OCI-LY3 (cell line): Measurements from ENCODE around the gene SIPA1L2.

Experiments
- H2AFZ ChIP-seq: fragments of 200-600, 300-600 bp; shearing (Covaris generic); 2 replicates; pipeline ENCODE4 v1.6.0; 2014; ENCODE audit warnings: antibody characterized with exemption, low read depth, low read length
- H3K27ac ChIP-seq: fragments of 200-600, 300-600 bp; sonication (generic); 2 replicates; pipeline ENCODE4 v1.5.1; 2014; ENCODE audit warnings: mild to moderate bottlenecking, low read length, moderate library complexity, mixed read lengths
- H3K27me3 ChIP-seq: fragments of 200-600, 300-600 bp; sonication (generic); 2 replicates; pipeline ENCODE4 v1.6.1; 2014; ENCODE audit warnings: low read depth, low read length, mixed read lengths
- H3K36me3 ChIP-seq: fragments of 200-600, 300-600 bp; sonication (generic); replicated peaks from 2 replicates; pipeline ENCODE3; 2014; ENCODE audit warnings: low read depth, low read length, mixed read lengths
- H3K4me1 ChIP-seq: fragments of 300-600, 200-600 bp; sonication (generic); 2 replicates; pipeline ENCODE4 v1.6.1; 2014; ENCODE audit warnings: low read length, mixed read lengths
- H3K4me2 ChIP-seq: fragments of 200-600, 300-600 bp; sonication (generic); 2 replicates; pipeline ENCODE4 v1.6.1; 2014; ENCODE audit warnings: low read length, mixed read lengths
- H3K4me3 ChIP-seq: fragments of 300-600, 200-600 bp; sonication (generic); 2 replicates; pipeline ENCODE4 v1.5.1; 2014; ENCODE audit warnings: antibody characterized with exemption, mild to moderate bottlenecking, low read length, moderate library complexity
- H3K79me2 ChIP-seq: fragments of 300-600, 200-600 bp; shearing (Covaris generic); 2 replicates; pipeline ENCODE4 v1.6.1; 2014; ENCODE audit warnings: mild to moderate bottlenecking, low read length, mixed read lengths
- H3K9ac ChIP-seq: fragments of 300-600, 200-600 bp; shearing (Covaris generic); 2 replicates; pipeline ENCODE4 v1.6.0; 2014; ENCODE audit warnings: mild to moderate bottlenecking, low read length, moderate library complexity
- H3K9me3 ChIP-seq: fragments of 200-600, 300-600 bp; shearing (Covaris generic); 2 replicates; pipeline ENCODE4 v1.6.1; 2014; ENCODE audit warnings: low read length, mixed read lengths; ENCODE audit not compliant: insufficient read depth
- H4K20me1 ChIP-seq: fragments of 200-600, 300-600 bp; sonication (generic); 2 replicates; pipeline ENCODE4 v1.6.1; 2016; ENCODE audit warnings: low read length, mixed read lengths; ENCODE audit not compliant: insufficient read depth
- CTCF ChIP-seq: fragments of 200-600, 300-600 bp; sonication (generic); IDR thresholded peaks from 2 replicates; pipeline ENCODE4 v1.5.1; 2014; ENCODE audit warnings: antibody characterized with exemption, low read length, low read depth
- EZH2phosphoT487 ChIP-seq: fragments of 200-600 bp; shearing (Covaris generic); IDR thresholded peaks from 2 replicates; pipeline ENCODE4 v1.6.1; 2018; ENCODE audit warnings: antibody characterized with exemption, mixed run types, low read depth

SIPA1L2 gene

DNA sequence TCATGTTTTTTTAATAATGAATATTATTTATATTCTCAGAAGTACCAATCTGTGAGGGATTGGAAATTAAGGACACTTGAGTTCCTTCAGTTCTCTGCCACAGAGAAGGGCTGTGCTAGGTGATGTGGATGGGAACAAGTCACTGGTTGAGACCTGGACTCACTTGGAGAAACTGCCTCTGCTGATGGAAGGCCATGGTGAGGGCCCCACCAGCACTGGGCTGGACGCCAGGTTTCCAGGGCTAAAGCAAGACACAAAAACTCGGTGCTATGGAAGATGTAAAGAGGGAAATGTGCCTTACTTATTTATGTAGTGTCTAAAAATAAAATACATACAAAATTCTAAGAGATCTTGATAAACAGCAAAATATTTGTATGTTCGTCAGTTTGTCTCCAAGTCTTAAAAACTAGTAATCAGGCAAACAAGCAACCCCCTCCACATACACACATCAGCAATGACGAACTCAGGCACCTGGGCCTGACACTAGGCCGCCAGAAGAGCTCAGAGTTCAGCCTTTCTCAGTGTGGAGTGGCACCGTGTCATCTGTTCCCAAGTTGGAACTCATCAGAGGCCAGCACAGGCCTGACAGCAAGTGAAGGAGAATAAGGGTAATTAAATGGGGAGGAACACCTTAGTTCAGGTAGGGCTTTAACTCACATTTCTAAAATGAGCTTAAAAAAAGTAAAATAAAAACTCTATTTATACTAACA is 19.6 kb downstream of the SIPA1L2 start:
- Histone ChIP-seq H3K4me1 (no peaks in the 10 kb centered on the region), H3K36me3 (no peaks in the 10 kb centered on the region), H3K4me3 (no peak overlapping the region), H3K4me2 (no peak overlapping the region), H3K27me3 (no peaks in the 10 kb centered on the region), H2AFZ (no peak overlapping the region), H3K9me3 (no peaks in the 10 kb centered on the region), H4K20me1 (no peaks in the 10 kb centered on the region), H3K79me2 (no peaks in the 10 kb centered on the region), H3K27ac (no peak overlapping the region), H3K9ac (no peak overlapping the region)
- no peak for TF ChIP-seq EZH2phosphoT487
- TF ChIP-seq CTCF: no peak

- Histone ChIP-seq H3K79me2 (no peaks in the 10 kb centered on the region), H3K4me3 (no peak overlapping the region), H4K20me1 (no peaks in the 10 kb centered on the region), H3K9me3 (no peaks in the 10 kb centered on the region), H3K4me1 (no peaks in the 10 kb centered on the region), H3K27me3 (no peaks in the 10 kb centered on the region), H3K4me2 (no peak overlapping the region), H3K27ac (no peak overlapping the region), H3K36me3 (no peaks in the 10 kb centered on the region), H2AFZ (no peak overlapping the region), H3K9ac (no peak overlapping the region)
- TF ChIP-seq EZH2phosphoT487 (no peak), CTCF (no peak)
Measured at GRCh38 chr1:232608427-232608826, 21.5 kb downstream of the SIPA1L2 start.

DNA sequence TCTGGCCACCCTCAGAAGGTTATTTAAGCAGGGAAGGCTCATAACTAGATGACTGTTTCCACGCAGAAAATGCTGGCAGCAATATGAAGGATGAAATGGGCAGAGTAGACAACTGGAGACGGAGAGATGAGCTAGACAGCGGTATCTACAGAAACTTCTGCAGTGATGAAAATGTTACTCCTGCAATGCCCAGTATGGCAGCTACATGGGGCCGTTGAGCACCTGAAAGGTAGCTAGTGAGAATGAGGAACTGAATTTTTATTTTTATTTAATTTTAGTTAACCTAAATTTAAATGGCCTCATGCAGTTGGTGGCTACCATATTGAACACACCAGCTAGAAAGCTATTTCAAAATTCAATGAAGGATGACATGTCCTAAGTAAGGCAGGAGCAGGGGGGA is 27.3 kb downstream of the SIPA1L2 start:
- Histone ChIP-seq H3K27ac (no peak overlapping the region), H2AFZ (no peak overlapping the region), H3K27me3 (no peaks in the 10 kb centered on the region), H3K79me2 (no peaks in the 10 kb centered on the region), H3K4me2 (no peak overlapping the region), H3K36me3 (no peaks in the 10 kb centered on the region), H3K9me3 (no peaks in the 10 kb centered on the region), H4K20me1 (no peaks in the 10 kb centered on the region), H3K4me3 (no peak overlapping the region), H3K9ac (no peak overlapping the region), H3K4me1 (no peaks in the 10 kb centered on the region)
- TF ChIP-seq EZH2phosphoT487 (no peak), CTCF (no peak)

DNA sequence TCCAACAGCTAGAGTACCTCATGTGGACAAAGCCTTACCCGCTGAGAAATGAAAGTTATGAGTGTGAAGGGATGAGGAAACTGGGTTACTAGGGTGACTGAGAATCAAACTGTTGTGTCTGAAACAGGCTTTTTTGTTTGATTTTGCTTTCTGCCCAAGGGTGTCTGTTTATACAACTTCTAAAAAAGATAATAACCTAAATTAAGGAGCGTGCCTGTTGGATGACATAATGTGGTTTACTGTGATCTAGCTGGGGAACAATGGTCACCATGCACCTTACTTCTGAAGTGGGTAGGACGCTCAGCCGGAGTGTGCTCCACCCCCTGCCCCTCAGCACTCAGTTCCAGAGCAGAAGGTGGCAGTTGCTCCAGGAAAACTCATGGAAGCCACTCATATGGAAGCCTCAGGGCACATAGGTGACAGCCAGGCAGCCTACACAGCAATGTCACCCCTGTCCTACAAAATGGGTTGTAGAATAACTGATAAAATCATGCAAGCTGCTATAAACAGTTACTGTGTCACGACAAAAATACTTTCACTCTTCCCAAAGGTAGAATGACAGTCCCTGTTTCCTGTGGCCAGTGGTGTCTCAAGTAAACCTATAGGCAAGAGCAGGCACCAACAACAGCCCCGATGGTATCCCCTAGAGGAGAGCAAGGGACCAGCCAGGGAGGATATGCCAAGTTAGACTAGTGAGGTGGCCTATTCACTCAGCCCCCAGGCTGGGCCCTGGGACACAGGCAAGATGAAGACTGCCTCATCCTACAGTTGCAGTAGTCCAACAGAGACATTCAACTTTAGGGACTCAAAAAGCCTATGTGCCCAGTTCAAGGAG is 29.3 kb downstream of the SIPA1L2 start:
- Histone ChIP-seq H3K27ac (no peak overlapping the region), H3K79me2 (no peaks in the 10 kb centered on the region), H3K9ac (no peak overlapping the region), H3K4me2 (no peak overlapping the region), H3K4me1 (peaks cover 10% of the 10 kb centered on the region), H3K4me3 (no peak overlapping the region), H3K9me3 (no peaks in the 10 kb centered on the region), H4K20me1 (no peaks in the 10 kb centered on the region), H2AFZ (no peak overlapping the region), H3K36me3 (no peaks in the 10 kb centered on the region), H3K27me3 (no peaks in the 10 kb centered on the region)
- TF ChIP-seq EZH2phosphoT487: no peak
- TF ChIP-seq CTCF: no peak
